DMS53 (cell line): ENCODE data around the gene CFAP251.
"Not testable (repeated sequence)": the region's sequence is repeated elsewhere in the genome, so short reads cannot be mapped to it uniquely, and the experiment has no call there.

Experiments used
- DNase-seq: peaks from one replicate; lab custom pipeline; 2025; lab: John Stamatoyannopoulos, UW

Gene CFAP251

DNA sequence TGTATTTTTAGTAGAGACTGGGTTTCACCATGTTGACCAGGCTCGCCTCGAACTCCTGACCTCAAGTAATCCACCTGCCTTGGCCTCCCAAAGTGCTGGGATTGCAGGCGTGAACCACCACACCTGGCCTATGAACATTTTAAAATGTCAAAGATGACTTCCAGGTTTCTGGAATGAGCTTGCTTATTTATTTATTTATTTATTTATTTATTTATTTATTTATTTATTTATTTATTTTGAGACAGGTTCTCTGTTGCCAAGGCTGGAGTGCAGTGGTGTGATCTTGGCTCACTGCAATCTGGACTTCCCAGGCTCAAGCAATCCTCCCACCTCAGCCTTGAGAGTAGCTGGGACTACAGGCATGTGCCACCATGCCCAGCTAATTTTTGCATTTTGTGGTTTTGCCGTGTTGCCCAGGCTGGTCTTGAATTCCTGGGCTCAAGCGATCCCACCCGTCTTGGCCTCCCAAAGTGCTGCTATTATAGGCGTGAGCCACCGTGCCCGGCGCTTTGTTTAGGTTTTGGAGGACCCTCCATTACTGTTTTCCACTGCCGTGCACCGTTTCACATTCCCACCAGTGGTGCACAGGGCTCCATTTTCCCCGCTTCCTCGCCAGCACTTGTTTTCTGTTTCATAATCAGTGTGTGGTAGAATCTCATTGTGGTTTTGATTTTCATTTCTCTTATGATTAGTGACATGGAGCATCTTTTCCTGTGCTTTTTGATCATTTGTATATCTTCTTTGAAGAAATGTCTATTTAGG, 6.4 kb upstream of the CFAP251 start:
- no peak for DNase-seq

GRCh38 chr12:121915841-121916321, 2.5 kb upstream of the CFAP251 start:
- no peak for DNase-seq

GRCh38 chr12:121916719-121917118, 1.7 kb upstream of the CFAP251 start:
- peak; percentile 67 for DNase-seq

DNA sequence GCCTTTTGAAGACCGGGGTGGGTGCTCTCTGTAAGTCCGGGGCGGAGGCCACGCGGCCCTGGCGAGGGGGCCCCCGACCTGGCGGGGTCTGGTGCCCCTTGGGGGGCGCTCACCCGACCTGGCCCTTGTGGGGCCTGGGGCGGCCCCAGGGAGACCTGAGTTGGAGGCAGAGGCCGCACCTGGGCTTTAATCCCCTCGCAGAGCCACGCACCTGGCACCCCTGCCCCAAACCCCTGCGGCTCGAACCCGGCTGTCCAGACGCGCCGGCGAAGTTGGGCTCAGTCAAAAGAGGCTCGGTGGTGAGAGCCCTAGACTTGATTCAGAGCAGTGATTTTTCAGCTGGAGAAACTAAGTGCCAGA, 267 bp downstream of the CFAP251 start:
- peak; percentile 65 for DNase-seq

DNA sequence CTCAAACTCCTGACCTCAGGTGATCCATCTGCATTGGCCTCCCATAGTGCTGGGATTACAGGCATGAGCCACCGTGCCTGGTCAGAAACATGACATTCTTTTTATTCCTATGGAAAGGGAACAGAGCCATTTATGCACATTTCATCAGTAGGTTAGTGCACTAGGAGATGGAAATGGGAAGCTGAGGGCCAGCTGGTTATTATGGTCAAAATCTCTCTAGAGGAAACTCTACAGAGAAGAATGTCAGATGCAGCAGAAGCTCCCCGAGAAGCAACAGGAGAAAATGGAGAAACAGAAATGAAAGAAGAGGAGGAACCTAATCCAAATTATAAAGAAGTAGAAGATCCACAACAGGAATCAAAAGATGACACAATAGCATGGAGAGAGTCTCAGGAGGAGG, 2.7 kb downstream of the CFAP251 start:
- DNase-seq, result no peak

DNA sequence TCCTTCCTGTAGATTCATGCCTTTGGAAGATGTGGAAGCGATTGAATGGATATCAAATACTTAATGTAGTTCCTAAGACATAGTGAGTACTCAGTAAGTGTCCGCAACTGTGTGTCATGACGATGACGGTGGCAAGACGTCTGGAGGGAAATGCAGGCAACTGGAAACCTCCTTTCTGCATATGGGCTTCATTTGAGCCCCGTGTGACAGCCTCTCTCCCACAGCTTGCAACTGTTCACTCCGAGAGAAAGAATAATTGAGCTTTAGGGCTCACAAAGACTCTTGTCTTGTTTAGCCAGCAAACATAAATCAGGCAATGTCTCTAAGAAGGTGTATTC, 6.9 kb downstream of the CFAP251 start:
- no peak for DNase-seq

DNA sequence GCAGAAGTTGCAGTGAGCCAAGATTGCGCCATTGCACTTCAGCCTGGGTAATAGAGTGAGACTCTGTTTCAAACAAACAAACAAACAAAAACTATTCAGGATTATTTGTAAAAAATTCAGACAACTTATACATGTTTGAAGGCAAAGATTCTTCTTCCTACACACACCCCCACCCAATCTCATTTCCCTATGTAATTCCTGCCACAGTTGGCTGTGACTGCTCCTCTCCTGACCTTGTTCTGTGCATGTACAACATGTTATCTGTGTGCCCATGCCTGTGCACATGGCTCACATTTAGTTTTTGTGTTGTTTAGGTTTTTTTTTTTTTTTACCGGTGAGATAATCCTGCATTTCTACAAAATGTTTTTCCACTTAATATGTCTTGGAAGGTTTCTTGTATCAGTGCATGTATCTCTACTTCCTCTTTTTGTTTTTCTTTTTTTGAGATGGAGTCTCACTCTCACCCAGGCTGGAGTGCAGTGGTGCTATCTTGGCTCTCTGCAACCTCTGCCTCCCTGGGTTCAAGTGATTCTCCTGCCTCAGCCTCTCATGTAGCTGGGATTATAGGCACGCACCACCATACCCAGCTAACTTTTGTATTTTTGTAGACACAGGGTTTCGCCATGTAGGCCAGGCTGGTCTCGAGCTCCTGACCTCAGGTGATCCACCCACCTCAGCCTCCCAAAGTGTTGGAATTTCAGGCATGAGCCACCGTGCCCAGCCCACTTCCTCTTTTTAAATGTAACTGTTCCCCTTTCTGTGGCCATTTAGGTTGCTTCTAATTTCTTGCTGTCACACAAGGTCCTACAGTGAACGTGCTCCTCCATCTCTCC, 8.7 kb downstream of the CFAP251 start:
- DNase-seq, result no peak

DNA sequence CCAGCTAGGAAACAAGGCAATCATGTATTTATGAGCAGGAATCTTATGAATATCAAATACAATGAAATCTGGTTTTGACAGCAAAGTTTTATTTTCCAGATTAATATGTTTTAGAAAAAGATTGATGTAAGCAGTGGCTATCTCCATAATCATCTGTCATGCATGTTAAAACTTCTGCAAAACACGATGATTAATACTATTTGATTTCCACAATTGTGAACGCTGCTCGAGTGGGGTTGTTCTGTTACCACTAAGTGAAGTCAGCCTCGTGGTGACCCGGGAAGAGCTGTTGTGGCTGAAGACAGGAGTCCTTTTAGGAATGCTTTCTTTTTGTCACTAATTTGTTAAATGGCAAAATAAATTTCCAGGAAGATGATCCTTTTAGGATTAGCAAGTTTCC, 9.4 kb downstream of the CFAP251 start:
- DNase-seq, result no peak

DNA sequence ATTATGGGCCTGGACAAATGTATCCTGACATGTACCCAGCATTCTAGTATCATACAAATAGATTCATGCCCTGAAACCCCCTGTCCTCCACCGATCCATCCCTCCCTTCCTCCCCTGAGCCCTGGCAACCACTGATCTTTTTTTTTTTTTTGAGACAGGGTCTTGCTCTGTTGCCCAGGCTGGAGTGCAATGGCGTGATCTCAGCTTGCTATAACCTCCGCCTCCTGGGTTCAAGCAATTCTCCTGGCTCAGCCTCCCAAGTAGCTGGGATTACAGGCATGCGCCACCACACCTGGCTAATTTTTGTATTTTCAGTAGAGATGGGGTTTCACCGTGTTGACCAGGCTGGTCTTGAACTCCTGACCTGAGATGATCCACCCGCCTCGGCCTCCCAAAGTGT, 11.2 kb downstream of the CFAP251 start:
- not testable (repeated sequence) for DNase-seq

- DNase-seq, result no peak
Measured at GRCh38 chr12:121930862-121931261, 12.5 kb downstream of the CFAP251 start.

DNA sequence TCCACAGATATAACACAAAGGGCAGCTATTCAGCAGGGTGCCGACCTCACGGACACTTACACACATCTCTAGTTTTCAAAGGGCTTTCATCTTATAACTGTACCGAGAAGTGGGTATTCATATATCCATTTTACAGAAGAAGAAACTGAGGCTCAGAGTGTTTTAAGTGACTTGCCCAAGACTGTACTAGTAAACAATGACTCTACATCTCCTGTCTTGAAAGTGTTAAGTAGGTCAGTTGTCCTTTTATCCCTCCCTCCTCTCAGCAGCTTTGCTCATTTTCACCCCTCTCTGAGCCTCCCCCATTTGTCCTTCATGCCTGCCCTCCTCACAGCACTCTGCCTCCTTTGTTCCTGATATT, 13.8 kb downstream of the CFAP251 start:
- no peak for DNase-seq

GRCh38 chr12:121932914-121933521, 14.6 kb downstream of the CFAP251 start:
- no peak for DNase-seq

DNA sequence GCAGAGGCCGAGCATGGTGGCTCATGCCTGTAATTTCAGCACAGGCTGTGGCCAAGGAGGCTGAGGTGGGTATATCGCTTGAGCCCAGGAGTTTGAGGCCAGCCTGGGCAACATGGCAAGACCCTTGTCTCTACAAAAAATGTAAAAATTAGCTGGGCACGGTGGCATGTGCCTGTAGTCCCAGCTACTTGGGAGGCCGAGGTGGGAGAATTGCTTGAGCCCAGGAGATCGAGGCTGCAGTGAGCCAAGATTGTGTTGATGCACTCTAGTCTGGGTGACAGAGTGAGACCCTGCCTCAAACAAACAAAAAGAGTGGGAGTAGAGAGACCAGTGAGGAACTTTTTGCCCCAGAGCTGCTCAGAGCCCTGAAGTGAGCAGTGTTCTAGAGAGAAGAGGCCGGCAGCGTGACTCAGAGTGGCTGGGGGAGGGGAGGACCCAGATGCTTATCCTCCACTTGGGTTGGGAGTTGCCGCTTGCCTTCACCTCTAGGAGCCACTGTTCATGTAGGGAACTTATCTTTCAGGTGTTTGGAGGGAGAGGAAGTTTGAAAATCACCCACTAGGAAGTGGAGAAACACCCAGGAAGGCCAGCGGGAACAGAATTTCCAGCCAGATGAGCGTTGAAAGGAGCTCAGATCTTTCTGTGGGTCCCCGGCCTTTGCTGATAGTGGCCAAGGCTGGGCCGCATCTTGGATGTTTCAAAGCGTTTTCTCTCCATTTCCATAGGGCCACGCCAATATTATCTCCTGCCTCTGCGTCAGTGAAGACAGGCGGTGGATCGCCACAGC, 15.3 kb downstream of the CFAP251 start:
- DNase-seq, result no peak

GRCh38 chr12:121934309-121934664, 15.9 kb downstream of the CFAP251 start:
- DNase-seq, result no peak

- no peak for DNase-seq
Measured at GRCh38 chr12:121937654-121938053, 19.3 kb downstream of the CFAP251 start.

DNA sequence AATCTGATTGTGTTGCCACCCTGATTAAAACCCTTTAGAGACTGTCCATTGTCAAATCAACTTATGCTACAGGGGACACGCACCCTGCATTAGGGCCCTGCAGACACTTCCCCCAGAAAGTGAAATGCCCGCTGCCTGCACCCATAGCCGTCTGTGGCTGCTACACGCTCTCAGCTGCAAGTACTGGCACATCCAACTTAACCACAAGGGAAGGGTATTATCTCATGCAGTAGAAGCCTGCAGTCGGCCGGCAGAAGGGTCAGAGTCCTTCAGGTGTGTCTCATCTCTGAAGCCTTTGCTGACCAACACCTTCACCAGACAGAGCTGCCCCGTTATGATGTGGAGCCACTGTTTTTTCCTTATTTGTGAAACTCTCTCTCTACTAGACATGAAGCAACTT, 20.8 kb downstream of the CFAP251 start:
- no peak for DNase-seq

DNA sequence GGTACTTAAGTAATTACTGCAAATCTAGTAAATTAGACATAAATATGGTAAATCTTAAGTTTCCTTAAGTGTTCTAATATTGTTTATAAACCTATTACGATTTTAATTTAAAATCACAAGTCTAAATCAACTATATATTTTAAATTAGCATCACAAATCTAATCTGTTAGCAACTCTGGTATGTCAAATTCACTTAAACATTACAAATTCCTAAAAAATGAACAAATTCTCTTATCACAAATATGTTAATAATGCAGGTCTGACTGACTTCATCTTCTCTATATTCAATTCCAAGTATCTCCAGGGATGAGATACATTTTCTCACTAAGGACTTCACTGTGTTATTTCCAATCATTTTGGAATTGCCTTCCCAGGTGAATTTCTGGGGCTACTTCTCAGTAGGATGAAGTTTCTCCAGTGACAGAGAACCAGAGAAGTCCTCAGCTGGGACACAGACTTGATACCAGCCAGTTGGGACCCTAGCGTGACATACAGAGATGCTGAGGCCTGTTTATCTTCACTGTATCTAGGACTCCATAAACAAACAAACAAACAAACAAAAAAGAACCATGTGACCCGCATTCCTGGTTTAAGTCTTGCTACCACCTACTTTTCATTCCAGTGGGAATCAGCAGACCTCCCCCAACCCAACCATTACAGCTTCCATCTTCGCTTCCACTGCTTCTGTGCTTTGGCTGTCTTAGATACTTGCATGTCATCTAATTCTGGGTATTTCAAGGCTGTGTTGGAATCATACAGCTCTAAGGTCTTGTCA, 21.8 kb downstream of the CFAP251 start:
- DNase-seq, result no peak

- DNase-seq, result no peak
Measured at GRCh38 chr12:121942145-121942718, 23.8 kb downstream of the CFAP251 start.

DNA sequence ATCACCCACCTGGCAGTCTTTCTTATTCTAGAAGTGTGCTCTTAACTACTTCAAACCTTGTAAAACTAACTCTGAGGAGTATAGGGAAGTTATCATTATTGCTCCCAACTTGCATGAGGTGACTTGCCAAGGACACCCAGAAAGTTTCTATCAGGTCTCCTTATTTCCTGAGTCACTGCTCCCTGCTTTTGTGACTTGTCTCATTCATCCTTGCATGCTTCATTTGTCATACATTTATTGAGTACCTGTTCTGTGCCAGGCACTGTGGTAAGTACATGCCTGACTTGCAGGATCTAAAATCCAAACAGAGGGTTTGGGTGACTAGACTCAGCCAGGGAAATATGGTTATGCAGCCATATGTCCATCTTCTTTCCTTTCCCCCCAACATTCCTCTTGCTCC, 25.5 kb downstream of the CFAP251 start:
- no peak for DNase-seq

DNA sequence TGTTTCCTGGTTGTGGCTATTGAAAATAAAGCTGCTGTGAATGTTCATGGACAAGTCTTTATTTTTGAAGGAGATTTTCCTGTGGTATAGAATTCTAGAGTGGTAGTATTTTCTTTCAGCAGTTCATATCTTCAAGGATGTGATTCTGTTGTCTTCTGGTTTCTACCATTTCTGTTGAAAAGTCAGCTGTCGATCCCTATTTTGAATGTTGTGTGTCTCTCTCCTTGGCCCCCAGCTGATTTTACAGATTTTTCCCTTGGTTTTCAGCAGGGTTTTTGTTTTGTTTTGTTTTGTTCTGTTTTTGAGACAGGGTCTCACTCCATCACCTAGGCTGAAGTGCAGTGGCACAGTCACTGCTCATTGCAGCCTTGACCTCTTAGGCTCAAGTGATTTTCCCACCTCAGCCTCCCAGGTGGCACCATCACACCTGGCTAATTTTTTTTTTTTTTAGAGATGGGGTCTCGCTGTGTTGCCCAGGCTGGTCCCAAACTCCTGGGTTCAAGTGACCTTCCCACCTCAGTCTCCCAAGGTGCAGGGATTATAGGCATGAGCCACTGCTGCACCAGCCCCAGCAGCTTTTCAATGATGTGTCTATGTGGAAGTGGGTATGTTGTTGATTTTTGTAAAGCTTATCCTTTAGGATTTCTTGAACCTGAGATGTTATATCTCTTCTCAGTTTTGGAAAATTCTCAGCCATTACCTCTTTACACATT, 28.1 kb downstream of the CFAP251 start:
- DNase-seq, result no peak

DNA sequence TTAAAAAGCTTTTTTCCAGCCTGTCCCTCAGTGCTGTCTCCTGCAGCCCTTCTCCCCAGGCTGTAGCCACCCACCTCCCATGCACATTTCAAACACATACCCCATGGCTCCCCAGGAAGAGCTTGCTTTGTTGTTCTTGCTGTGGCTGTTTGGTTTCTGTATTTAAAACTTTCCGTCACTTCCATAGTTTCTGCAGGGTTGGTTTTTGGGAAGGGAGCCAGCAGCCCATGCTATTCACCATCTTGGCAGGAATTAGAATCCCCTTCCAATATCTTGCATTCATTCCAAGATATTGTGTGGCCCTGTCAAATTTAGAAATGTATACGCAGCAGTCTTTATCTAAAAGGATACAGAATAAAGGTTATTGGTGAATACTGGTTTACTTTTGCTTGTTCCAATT, 29.6 kb downstream of the CFAP251 start:
- DNase-seq, result no peak
